ENCODE data around the gene GREB1.

GREB1 gene

GRCh38 chr2:11667866-11668637 lies 134.2 kb downstream of the GREB1 start:
- no peak for TF ChIP-seq CTCF (conservative IDR thresholded peaks at IDR 0.05; ENCODE audit: low read depth, low read length)
- no peak overlapping the region for H3K4me3 ChIP-seq (ENCODE audit: low read depth, low read length)
- no peak for DNase-seq (ENCODE audit: low read depth)

DNA sequence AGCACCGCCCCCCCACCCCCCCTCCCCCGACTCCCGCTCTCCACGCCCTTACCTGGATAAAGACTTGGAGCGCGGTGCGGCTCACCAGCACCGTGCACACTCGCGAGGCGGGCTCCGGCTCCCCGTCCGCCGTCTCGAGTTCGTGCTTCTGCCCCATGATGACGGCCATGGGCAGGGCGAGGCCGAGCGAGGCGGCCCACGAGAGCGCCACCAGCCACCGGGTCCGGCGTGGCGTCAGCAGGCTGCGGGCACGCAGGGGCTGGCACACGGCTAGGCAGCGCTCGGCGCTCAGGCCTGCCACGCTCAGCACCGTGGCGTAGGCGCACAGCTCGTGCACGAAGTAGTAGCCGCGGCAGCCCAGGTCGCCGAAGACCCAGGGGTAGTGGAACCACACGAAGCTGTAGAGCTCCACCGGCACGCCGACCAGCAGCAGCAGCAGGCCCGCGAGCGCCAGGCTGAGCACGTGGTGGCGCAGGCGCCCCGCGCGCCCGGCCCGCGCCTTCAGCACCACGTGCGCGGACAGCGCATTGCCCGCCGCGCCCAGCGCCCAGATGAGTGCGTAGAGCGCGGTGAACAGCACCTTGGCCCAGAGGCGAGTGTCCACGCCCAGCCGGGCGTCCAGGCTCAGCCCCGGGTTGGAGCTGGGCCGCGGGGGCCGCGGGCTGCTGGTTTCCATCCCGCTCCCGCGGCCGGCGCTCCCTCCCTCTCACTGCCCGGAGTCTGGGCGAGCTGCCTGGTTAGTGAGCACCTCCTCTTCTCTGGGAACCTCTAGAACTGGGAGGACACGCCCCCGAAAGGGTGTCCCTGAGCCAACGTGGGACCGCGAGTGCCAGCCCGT lies 135.8 kb downstream of the GREB1 start, which contains the start of gene NTSR2:
NTSR2 (minus strand) TSS at position 742 of the 838 bp plus-strand sequence; CDS start at position 676, 66 bp downstream.
- H3K4me3 ChIP-seq (ENCODE audit: low read depth, low read length): no peak within 1 kb of the TSS
- peak; percentile 61 for DNase-seq (ENCODE audit: low read depth)
- no peak for TF ChIP-seq CTCF (conservative IDR thresholded peaks at IDR 0.05; ENCODE audit: low read depth, low read length)

- no peak for DNase-seq (ENCODE audit: low read depth)
Observed at GRCh38 chr2:11672407-11672806, 138.6 kb downstream of the GREB1 start.

GRCh38 chr2:11674983-11675382 lies 141.1 kb downstream of the GREB1 start:
- no peak for DNase-seq (ENCODE audit: low read depth)
- TF ChIP-seq CTCF (conservative IDR thresholded peaks at IDR 0.05; ENCODE audit: low read depth, low read length): no peak
- no peak overlapping the region for H3K4me3 ChIP-seq (ENCODE audit: low read depth, low read length)

More at GRCh38 chr2:11672407-11672806, 138.6 kb downstream of the GREB1 start:
- H3K4me3 ChIP-seq (ENCODE audit: low read depth, low read length): no peak overlapping the region
- TF ChIP-seq CTCF (conservative IDR thresholded peaks at IDR 0.05; ENCODE audit: low read depth, low read length): no peak

DNA sequence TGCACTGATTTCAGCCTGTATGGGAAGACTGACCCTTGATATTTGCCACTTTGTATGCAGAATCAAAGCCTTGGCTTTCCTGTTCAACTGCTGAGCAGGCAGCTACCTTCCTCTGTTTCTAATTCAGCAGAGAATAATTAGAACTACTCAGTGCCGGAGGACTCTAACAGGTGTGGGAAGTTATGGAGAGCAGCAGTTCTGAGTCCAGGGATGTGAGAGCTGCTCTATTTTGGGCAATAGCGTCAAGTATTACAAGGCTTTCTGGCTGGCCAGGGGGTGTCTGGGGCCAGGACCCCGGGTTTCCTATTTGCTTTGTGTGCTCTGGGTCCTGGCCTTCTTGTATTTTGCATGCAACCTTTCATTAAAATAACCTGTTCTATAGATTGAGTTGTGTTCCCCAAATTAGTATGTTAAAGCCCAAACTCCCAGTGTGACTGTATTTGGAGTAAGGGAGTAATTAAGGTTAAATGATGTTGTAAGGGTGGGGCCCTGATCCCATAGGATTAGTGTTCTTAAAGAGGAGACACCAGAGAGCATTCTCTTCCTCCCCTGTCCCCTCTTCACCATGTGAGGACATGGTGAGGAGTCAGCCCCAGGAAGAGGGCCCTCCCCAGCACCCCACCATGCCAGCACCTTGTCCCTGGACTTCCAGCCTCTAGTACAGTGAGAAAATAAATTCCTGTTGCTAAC lies 141.7 kb downstream of the GREB1 start:
- no peak for DNase-seq (ENCODE audit: low read depth)
- no peak overlapping the region for H3K4me3 ChIP-seq (ENCODE audit: low read depth, low read length)
- no peak for TF ChIP-seq CTCF (conservative IDR thresholded peaks at IDR 0.05; ENCODE audit: low read depth, low read length)

- no peak overlapping the region for H3K4me3 ChIP-seq (ENCODE audit: low read depth, low read length)
- peak; percentile 14 for DNase-seq (ENCODE audit: low read depth)
- TF ChIP-seq CTCF (conservative IDR thresholded peaks at IDR 0.05; ENCODE audit: low read depth, low read length): no peak
Observed at GRCh38 chr2:11676640-11677039, 142.8 kb downstream of the GREB1 start.

Measured in choroid plexus epithelial cell (primary cell).